Measurements from ENCODE around the gene WDR55. TPM values are rescaled to one million over a fixed set of nuclear protein-coding genes. Genes with fewer than 3 reads are reported as not detected.

The WDR55 gene
- total and polyA plus RNA-seq, 10 of the 15 experiments (the other 5 are each of a cell fraction or from before 2014, with no cell fraction given) = 3.4 to 27.8 (median 20.3) TPM

- TF ChIP-seq PKNOX1 (IDR thresholded peaks at IDR 0.05) (0 out of 2 replicates have a peak, but pooled peaks have one; percentile 18), PAX5 (IDR thresholded peaks at IDR 0.05; ENCODE audit: borderline replicate concordance, low read depth, low read length) (0 out of 2 replicates have a peak, but pooled peaks have one; percentile 11), PML (IDR thresholded peaks at IDR 0.05; ENCODE audit: low read length) (peak; percentile 90; the same call in 1 of the 2 replicates), EED (IDR thresholded peaks at IDR 0.05; ENCODE audit: low read depth) (no peak), CBFB (IDR thresholded peaks at IDR 0.05; ENCODE audit: low read depth) (no peak; the same call in 1 of the 2 replicates), ESRRA (IDR thresholded peaks at IDR 0.05; ENCODE audit: low read length) (no peak), ZBTB4 (CRISPR knock-in tag; IDR thresholded peaks at IDR 0.05) (no peak), USF1 (IDR thresholded peaks at IDR 0.05; ENCODE audit: borderline replicate concordance, extremely low read length, insufficient read depth, low read depth, low read length) (no peak), ASH2L (IDR thresholded peaks at IDR 0.05; ENCODE audit: borderline replicate concordance, low read depth) (no peak), NFXL1 (IDR thresholded peaks at IDR 0.05; ENCODE audit: borderline replicate concordance) (no peak), SRF (IDR thresholded peaks at IDR 0.05; ENCODE audit: low read depth in 2 of 2, low read length in 2 of 2) (no peak), IRF5 (IDR thresholded peaks at IDR 0.05; ENCODE audit: borderline replicate concordance) (no peak), NKRF (conservative IDR thresholded peaks at IDR 0.05) (0 out of 2 replicates have a peak, but pooled peaks have one; percentile 18), NR2C1 (IDR thresholded peaks at IDR 0.05) (no peak), ZNF274 (IDR thresholded peaks at IDR 0.05; ENCODE audit: insufficient read depth, insufficient read length) (no peak), KLF5 (IDR thresholded peaks at IDR 0.05; ENCODE audit: partially characterized antibody) (peak; percentile 59), RCOR1 (conservative IDR thresholded peaks at IDR 0.05; ENCODE audit: low read depth, low read length) (no peak), KAT2A (conservative IDR thresholded peaks at IDR 0.05; ENCODE audit: control insufficient read depth, low read depth, low read length) (no peak), CBX5 (IDR thresholded peaks at IDR 0.05; ENCODE audit: low read depth) (no peak), IKZF1 (conservative IDR thresholded peaks at IDR 0.05) (peak; percentile 92)
Observed at GRCh38 chr5:140700177-140701144, 35.8 kb downstream of the WDR55 start, which contains the start of gene ZMAT2 (continued).

Data from GM12878 (cell line).